HEK293 (cell line): ENCODE measurements around the gene HAND1.

Experiments used
- CTCF ChIA-PET: fragments of 350-600 bp; formaldehyde crosslinking; extraction: SDS; loops from one replicate; lab custom pipeline; 2021; ENCODE audit warnings: antibody characterized with exemption; lab: Yijun Ruan, JAX
- POLR2A ChIA-PET: fragments of 300-600 bp; formaldehyde crosslinking; extraction: SDS; loops from one replicate; lab custom pipeline; 2020; ENCODE audit warnings: antibody characterized with exemption, inconsistent platforms; lab: Yijun Ruan, JAX
- H3K27ac ChIP-seq: fragments of 200-500 bp; sonication (Bioruptor generic); 2 replicates; pipeline ENCODE4 v1.5.1; 2014; ENCODE audit warnings: low read depth, low read length, control low read depth, inconsistent platforms; ENCODE audit errors: extremely low read depth
- H3K36me3 ChIP-seq, 2 experiments: fragments of 200-500 bp in 1 of 2; sonication (Bioruptor generic) in 1 of 2; 1 replicate in 1 of 2; 2 replicates in 1 of 2; pipeline ENCODE4 v1.5.1; 2014 to 2017; ENCODE audit warnings: inconsistent platforms in 2 of 2, low read length in 2 of 2; ENCODE audit not compliant: control insufficient read depth in 2 of 2, insufficient read depth in 1 of 2
- H3K4me1 ChIP-seq: fragments of 200-500 bp; sonication (Bioruptor generic); 2 replicates; pipeline ENCODE4 v1.5.1; 2014; ENCODE audit warnings: mild to moderate bottlenecking, low read length, inconsistent platforms; ENCODE audit not compliant: control insufficient read depth, insufficient read depth
- H3K4me3 ChIP-seq: 2 replicates; pipeline ENCODE4 v1.5.1; 2011; ENCODE audit warnings: low read depth, mild to moderate bottlenecking, control low read depth, low read length, moderate library complexity
- H3K9me3 ChIP-seq: fragments of 200-500 bp; sonication (Bioruptor generic); 2 replicates; pipeline ENCODE4 v1.5.1; 2014; ENCODE audit warnings: low read depth, low read length, inconsistent platforms; ENCODE audit not compliant: control insufficient read depth, insufficient read depth
- KLF17 ChIP-seq: fragments of 450-650 bp; formaldehyde crosslinking; IDR thresholded peaks from 2 replicates; pipeline ENCODE4 v1.5.1; 2016; ENCODE audit warnings: missing biosample characterization, missing genetic modification characterization
- OSR2 ChIP-seq: fragments of 450-650 bp; formaldehyde crosslinking; IDR thresholded peaks from 2 replicates; pipeline ENCODE4 v1.5.1; 2016; ENCODE audit warnings: missing biosample characterization, missing genetic modification characterization
- PRDM1 ChIP-seq: fragments of 450-650 bp; formaldehyde crosslinking; IDR thresholded peaks from 2 replicates; pipeline ENCODE4; 2016; ENCODE audit warnings: missing biosample characterization, missing genetic modification characterization
- PRDM10 ChIP-seq: fragments of 450-650 bp; formaldehyde crosslinking; IDR thresholded peaks from 2 replicates; pipeline ENCODE4 v1.5.1; 2016; ENCODE audit warnings: missing biosample characterization, missing genetic modification characterization
- PRDM4 ChIP-seq: fragments of 450-650 bp; formaldehyde crosslinking; IDR thresholded peaks from 2 replicates; pipeline ENCODE4 v1.5.1; 2017; ENCODE audit warnings: missing biosample characterization, missing genetic modification characterization
- SP7 ChIP-seq: fragments of 450-650 bp; formaldehyde crosslinking; IDR thresholded peaks from 2 replicates; pipeline ENCODE4 v1.5.1; 2016; ENCODE audit warnings: missing biosample characterization, missing genetic modification characterization
- TRIM28 ChIP-seq: IDR thresholded peaks from 2 replicates; pipeline ENCODE4 v1.6.1; 2011; ENCODE audit warnings: low read length, control low read depth, borderline replicate concordance
- ZBTB48 ChIP-seq: fragments of 450-650 bp; formaldehyde crosslinking; IDR thresholded peaks from 2 replicates; pipeline ENCODE4 v1.5.1; 2016; ENCODE audit warnings: missing biosample characterization, missing genetic modification characterization
- ZFP3 ChIP-seq: fragments of 450-650 bp; formaldehyde crosslinking; IDR thresholded peaks from 2 replicates; pipeline ENCODE4 v1.5.1; 2016; ENCODE audit warnings: low read depth, missing biosample characterization, missing genetic modification characterization
- ZNF16 ChIP-seq: fragments of 450-650 bp; formaldehyde crosslinking; IDR thresholded peaks from 2 replicates; pipeline ENCODE4 v1.5.1; 2016; ENCODE audit warnings: low read depth, missing biosample characterization, missing genetic modification characterization
- ZNF280C ChIP-seq: fragments of 450-650 bp; formaldehyde crosslinking; IDR thresholded peaks from 2 replicates; pipeline ENCODE4 v1.5.1; 2016; ENCODE audit warnings: missing biosample characterization, missing genetic modification characterization
- ZNF366 ChIP-seq: fragments of 450-650 bp; formaldehyde crosslinking; conservative IDR thresholded peaks from 2 replicates; pipeline ENCODE4 v1.5.1; 2016; ENCODE audit warnings: missing biosample characterization, missing genetic modification characterization
- ZNF398 ChIP-seq: fragments of 450-650 bp; formaldehyde crosslinking; IDR thresholded peaks from 2 replicates; pipeline ENCODE4 v1.5.1; 2017; ENCODE audit warnings: missing biosample characterization, missing genetic modification characterization
- ZNF513 ChIP-seq: fragments of 450-650 bp; IDR thresholded peaks from 2 replicates; pipeline ENCODE4 v1.5.1; 2018; ENCODE audit warnings: missing biosample characterization, missing genetic modification characterization
- ZNF558 ChIP-seq: fragments of 450-650 bp; formaldehyde crosslinking; IDR thresholded peaks from 2 replicates; pipeline ENCODE4 v1.5.1; 2016; ENCODE audit warnings: missing biosample characterization, missing genetic modification characterization
- ZNF600 ChIP-seq: fragments of 450-650 bp; formaldehyde crosslinking; IDR thresholded peaks from 2 replicates; pipeline ENCODE4 v1.5.1; 2016; ENCODE audit warnings: missing biosample characterization, missing genetic modification characterization
- ZNF629 ChIP-seq: fragments of 450-650 bp; formaldehyde crosslinking; IDR thresholded peaks from 2 replicates; pipeline ENCODE4 v1.5.1; 2017; ENCODE audit warnings: missing biosample characterization, missing genetic modification characterization
- ZNF654 ChIP-seq: fragments of 450-650 bp; formaldehyde crosslinking; IDR thresholded peaks from 2 replicates; pipeline ENCODE4 v1.5.1; 2016; ENCODE audit warnings: low read depth, missing biosample characterization, missing genetic modification characterization
- ZNF704 ChIP-seq: fragments of 450-650 bp; formaldehyde crosslinking; IDR thresholded peaks from 2 replicates; pipeline ENCODE4 v1.5.1; 2016; ENCODE audit warnings: missing biosample characterization, missing genetic modification characterization
- ZXDB ChIP-seq: fragments of 450-650 bp; formaldehyde crosslinking; IDR thresholded peaks from 2 replicates; pipeline ENCODE4 v1.5.1; 2016; ENCODE audit warnings: missing biosample characterization, missing genetic modification characterization

HAND1 gene

GRCh38 chr5:154524181-154524580 lies 46.2 kb upstream of the HAND1 start:
- TF ChIP-seq KLF17 (no peak), TRIM28 (0 out of 2 replicates have a peak, but pooled peaks have one; percentile 4)
- H3K36me3 ChIP-seq, result no peaks in the 10 kb centered on the region
- POLR2A ChIA-PET, result interaction anchor here (0.6 to 1.4 kb wide), 3 partner anchors 141 to 334 kb away, joined by 3 to 6 read pairs (median 4); partner anchors contain the start of gene GALNT10
- H3K9me3 ChIP-seq, result no peaks in the 10 kb centered on the region
- no peak overlapping the region for H3K4me3 ChIP-seq
- H3K4me1 ChIP-seq, result peaks cover 4% of the 10 kb centered on the region; the same call in 1 of the 2 replicates
- peak overlapping the region; percentile 26; the same call in 1 of the 2 replicates for H3K27ac ChIP-seq
- CTCF ChIA-PET, result interaction anchor here (0.6 to 2.7 kb wide), 6 partner anchors 9 to 84 kb away, joined by 3 to 13 read pairs (median 4); no protein-coding TSS in a partner anchor

GRCh38 chr5:154523709-154524108 lies 45.7 kb upstream of the HAND1 start:
- Histone ChIP-seq H3K4me1 (peaks cover 4% of the 10 kb centered on the region; the same call in 1 of the 2 replicates), H3K9me3 (no peaks in the 10 kb centered on the region), H3K27ac (peak overlapping the region; percentile 26; the same call in 1 of the 2 replicates), H3K4me3 (no peak overlapping the region), H3K36me3 (no peaks in the 10 kb centered on the region)
- CTCF ChIA-PET, result interaction anchor here (0.6 to 2.7 kb wide), 6 partner anchors 9 to 86 kb away, joined by 3 to 13 read pairs (median 4); no protein-coding TSS in a partner anchor
- POLR2A ChIA-PET, result interaction anchor here (0.6 to 1.4 kb wide), 3 partner anchors 141 to 333 kb away, joined by 3 to 6 read pairs (median 4); partner anchors contain the start of gene GALNT10
- TF ChIP-seq ZBTB48 (tag by site-specific recombination), result 0 out of 2 replicates have a peak, but pooled peaks have one; percentile 48
- TF ChIP-seq ZNF600, result peak; percentile 83
- TF ChIP-seq SP7 (tag by site-specific recombination), result peak; percentile 94
- TF ChIP-seq ZNF280C (tag by site-specific recombination), result no peak
- TF ChIP-seq ZNF513 (tag by site-specific recombination), result no peak
- TF ChIP-seq PRDM10 (tag by site-specific recombination), result peak; percentile 23; the same call in 1 of the 2 replicates
- no peak for TF ChIP-seq ZNF654
- no peak for TF ChIP-seq ZNF704 (tag by site-specific recombination)
- TF ChIP-seq ZXDB (tag by site-specific recombination), result 0 out of 2 replicates have a peak, but pooled peaks have one; percentile 31
- peak; percentile 61 for TF ChIP-seq ZNF398 (tag by site-specific recombination)
- TF ChIP-seq PRDM1 (tag by site-specific recombination), result no peak
- peak; percentile 58 for TF ChIP-seq ZNF629 (tag by site-specific recombination)
- TF ChIP-seq ZNF558 (tag by site-specific recombination), result no peak
- no peak for TF ChIP-seq ZNF16 (tag by site-specific recombination)
- TF ChIP-seq OSR2 (tag by site-specific recombination), result peak; percentile 10; the same call in 1 of the 2 replicates
- TF ChIP-seq PRDM4 (tag by site-specific recombination), result peak; percentile 83
- TF ChIP-seq ZFP3 (tag by site-specific recombination), result no peak
- no peak for TF ChIP-seq ZNF366 (tag by site-specific recombination)
